ENCODE data around the gene AP4B1. TPM values are rescaled to one million over a fixed set of nuclear protein-coding genes. Genes with fewer than 3 reads are reported as not detected.

The AP4B1 gene
- total and polyA plus RNA-seq, 2 of the 13 experiments (the other 11 are each of a cell fraction or from before 2014, with no cell fraction given): 8.5 to 12.0 TPM

- TF ChIP-seq HMGXB3 (CRISPR knock-in tag; IDR thresholded peaks at IDR 0.05; ENCODE audit: borderline replicate concordance): peak; percentile 14
- TF ChIP-seq THAP11 (CRISPR knock-in tag; IDR thresholded peaks at IDR 0.05): peak; percentile 92
- TF ChIP-seq TEF (CRISPR knock-in tag; IDR thresholded peaks at IDR 0.05): peak; percentile 61; the same call in 1 of the 2 replicates
- peak; percentile 95 for TF ChIP-seq YEATS4 (CRISPR knock-in tag; IDR thresholded peaks at IDR 0.05; ENCODE audit: borderline replicate concordance)
- TF ChIP-seq SMAD9 (CRISPR knock-in tag; IDR thresholded peaks at IDR 0.05): no peak
- TF ChIP-seq ZNF782 (CRISPR knock-in tag; IDR thresholded peaks at IDR 0.05; ENCODE audit: borderline replicate concordance): no peak; the same call in 1 of the 2 replicates
- no peak; the same call in 1 of the 2 replicates for TF ChIP-seq ZNF713 (CRISPR knock-in tag; IDR thresholded peaks at IDR 0.05)
- TF ChIP-seq KDM6A (CRISPR knock-in tag; IDR thresholded peaks at IDR 0.05; ENCODE audit: low read depth): peak; percentile 81
- TF ChIP-seq REST (IDR thresholded peaks at IDR 0.05; ENCODE audit: borderline replicate concordance in 1 of 2, low read depth in 1 of 2, low read length in 2 of 2): peak in 1 of 2 experiments; percentile 10; a peak in 1 of 4 replicates
- TF ChIP-seq POGK (CRISPR knock-in tag; conservative IDR thresholded peaks at IDR 0.05): peak; percentile 94
- TF ChIP-seq, protein P1, sequence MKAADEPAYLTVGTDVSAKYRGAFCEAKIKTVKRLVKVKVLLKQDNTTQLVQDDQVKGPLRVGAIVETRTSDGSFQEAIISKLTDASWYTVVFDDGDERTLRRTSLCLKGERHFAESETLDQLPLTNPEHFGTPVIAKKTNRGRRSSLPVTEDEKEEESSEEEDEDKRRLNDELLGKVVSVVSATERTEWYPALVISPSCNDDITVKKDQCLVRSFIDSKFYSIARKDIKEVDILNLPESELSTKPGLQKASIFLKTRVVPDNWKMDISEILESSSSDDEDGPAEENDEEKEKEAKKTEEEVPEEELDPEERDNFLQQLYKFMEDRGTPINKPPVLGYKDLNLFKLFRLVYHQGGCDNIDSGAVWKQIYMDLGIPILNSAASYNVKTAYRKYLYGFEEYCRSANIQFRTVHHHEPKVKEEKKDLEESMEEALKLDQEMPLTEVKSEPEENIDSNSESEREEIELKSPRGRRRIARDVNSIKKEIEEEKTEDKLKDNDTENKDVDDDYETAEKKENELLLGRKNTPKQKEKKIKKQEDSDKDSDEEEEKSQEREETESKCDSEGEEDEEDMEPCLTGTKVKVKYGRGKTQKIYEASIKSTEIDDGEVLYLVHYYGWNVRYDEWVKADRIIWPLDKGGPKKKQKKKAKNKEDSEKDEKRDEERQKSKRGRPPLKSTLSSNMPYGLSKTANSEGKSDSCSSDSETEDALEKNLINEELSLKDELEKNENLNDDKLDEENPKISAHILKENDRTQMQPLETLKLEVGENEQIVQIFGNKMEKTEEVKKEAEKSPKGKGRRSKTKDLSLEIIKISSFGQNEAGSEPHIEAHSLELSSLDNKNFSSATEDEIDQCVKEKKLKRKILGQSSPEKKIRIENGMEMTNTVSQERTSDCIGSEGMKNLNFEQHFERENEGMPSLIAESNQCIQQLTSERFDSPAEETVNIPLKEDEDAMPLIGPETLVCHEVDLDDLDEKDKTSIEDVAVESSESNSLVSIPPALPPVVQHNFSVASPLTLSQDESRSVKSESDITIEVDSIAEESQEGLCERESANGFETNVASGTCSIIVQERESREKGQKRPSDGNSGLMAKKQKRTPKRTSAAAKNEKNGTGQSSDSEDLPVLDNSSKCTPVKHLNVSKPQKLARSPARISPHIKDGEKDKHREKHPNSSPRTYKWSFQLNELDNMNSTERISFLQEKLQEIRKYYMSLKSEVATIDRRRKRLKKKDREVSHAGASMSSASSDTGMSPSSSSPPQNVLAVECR (CRISPR knock-in tag; IDR thresholded peaks at IDR 0.05; ENCODE audit: borderline replicate concordance): peak; percentile 94
- TF ChIP-seq ZBTB3 (CRISPR knock-in tag; IDR thresholded peaks at IDR 0.05; ENCODE audit: borderline replicate concordance, low read depth): peak; percentile 49; the same call in 1 of the 2 replicates
Measured at GRCh38 chr1:113928941-113929749, 24.5 kb upstream of the AP4B1 start, which contains the start of gene HIPK1 (continued).

All from HepG2 (cell line).